ENCODE data around the gene PIK3R5. TPM values are rescaled to one million over a fixed set of nuclear protein-coding genes. Genes with fewer than 3 reads are reported as not detected.
"Not testable (repeated sequence)": the region's sequence is repeated elsewhere in the genome, so short reads cannot be mapped to it uniquely, and the experiment has no call there.

Gene PIK3R5
- total RNA-seq, 1 experiment from 2014 or later = not detected

DNA sequence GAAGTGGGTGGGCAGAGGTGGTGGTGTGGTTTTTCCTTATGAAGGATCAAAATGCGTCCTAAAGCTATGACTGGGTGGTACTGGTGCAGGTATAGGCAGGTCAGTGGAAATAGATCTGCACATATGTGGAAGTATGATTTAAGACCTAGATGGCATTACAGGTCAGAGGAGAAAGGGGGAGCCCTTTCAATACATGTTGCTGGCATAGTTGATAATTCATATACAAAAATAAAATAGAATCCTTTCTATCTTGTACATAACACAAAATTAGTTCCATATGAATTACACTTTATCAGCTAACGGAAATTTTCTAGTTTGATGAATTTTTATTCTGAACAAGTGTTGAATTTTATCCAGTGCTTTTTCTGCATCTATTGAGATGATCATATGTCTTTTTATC is 20.8 kb upstream of the PIK3R5 start:
- CTCF ChIA-PET = no interaction called here
- DNase-seq = no peak
- Mint-ChIP-seq H3K9me3 (ENCODE audit: low read depth, unreplicated experiment) (no peaks in the 10 kb centered on the region), H3K27ac (ENCODE audit: unreplicated experiment) (no peak overlapping the region), H3K4me3 (ENCODE audit: low read depth, unreplicated experiment) (no peak overlapping the region), H3K36me3 (ENCODE audit: insufficient read depth, unreplicated experiment) (peaks cover 4% of the 10 kb centered on the region), H3K4me1 (ENCODE audit: low read depth, unreplicated experiment) (no peaks in the 10 kb centered on the region), H3K27me3 (ENCODE audit: unreplicated experiment) (no peaks in the 10 kb centered on the region)
- BruUV-seq (replicated peaks) = no TSS peak
- TF ChIP-seq CTCF (IDR thresholded peaks at IDR 0.05; ENCODE audit: unreplicated experiment) = no peak
- intact Hi-C loops (cut with micrococcal nuclease; ENCODE audit: unreplicated experiment) = no loop called here

- Mint-ChIP-seq H3K4me1 (ENCODE audit: low read depth, unreplicated experiment) (no peaks in the 10 kb centered on the region), H3K9me3 (ENCODE audit: low read depth, unreplicated experiment) (no peaks in the 10 kb centered on the region), H3K27ac (ENCODE audit: unreplicated experiment) (no peak overlapping the region), H3K4me3 (ENCODE audit: low read depth, unreplicated experiment) (no peak overlapping the region), H3K27me3 (ENCODE audit: unreplicated experiment) (no peaks in the 10 kb centered on the region), H3K36me3 (ENCODE audit: insufficient read depth, unreplicated experiment) (peaks cover 4% of the 10 kb centered on the region)
- no TSS peak for BruUV-seq (replicated peaks)
- intact Hi-C loops (cut with micrococcal nuclease; ENCODE audit: unreplicated experiment) = no loop called here
- CTCF ChIA-PET = no interaction called here
- TF ChIP-seq CTCF (IDR thresholded peaks at IDR 0.05; ENCODE audit: unreplicated experiment) = no peak
- DNase-seq = no peak
These were observed 19.7 kb upstream of the PIK3R5 start for GRCh38 chr17:8985054-8985701.

- H3K27ac Mint-ChIP-seq (ENCODE audit: unreplicated experiment); H3K27me3 Mint-ChIP-seq (ENCODE audit: unreplicated experiment); H3K9me3 Mint-ChIP-seq (ENCODE audit: low read depth, unreplicated experiment); DNase-seq; H3K4me3 Mint-ChIP-seq (ENCODE audit: low read depth, unreplicated experiment); H3K36me3 Mint-ChIP-seq (ENCODE audit: insufficient read depth, unreplicated experiment); H3K4me1 Mint-ChIP-seq (ENCODE audit: low read depth, unreplicated experiment); BruUV-seq (replicated peaks); intact Hi-C loops (cut with micrococcal nuclease; ENCODE audit: unreplicated experiment): not testable (repeated sequence)
- CTCF ChIA-PET = interaction anchor here (0.7 kb wide), 1 partner anchor 386 kb away, joined by 10 read pairs; no protein-coding TSS in a partner anchor
These were observed 18.7 kb upstream of the PIK3R5 start for GRCh38 chr17:8984225-8984624.

DNA sequence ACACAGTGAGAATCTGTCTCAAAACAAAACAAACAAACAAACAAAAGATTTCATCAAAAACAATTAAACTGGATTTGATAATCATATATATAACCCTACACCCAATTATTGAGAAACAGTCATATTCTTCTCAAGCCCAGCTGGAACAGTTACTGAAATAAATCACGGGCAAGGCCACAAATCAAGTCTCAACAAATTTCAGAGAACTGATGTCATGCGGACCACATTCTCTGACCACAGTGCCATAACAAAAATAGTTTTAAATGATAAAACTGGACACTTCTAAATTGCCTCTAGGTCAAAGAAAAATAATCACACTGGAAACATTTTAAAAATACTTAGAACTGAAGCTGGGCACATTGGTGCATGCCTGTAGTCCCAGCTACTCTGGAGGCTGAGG is 15.9 kb upstream of the PIK3R5 start:
- Mint-ChIP-seq H3K27ac (ENCODE audit: unreplicated experiment) (no peak overlapping the region), H3K9me3 (ENCODE audit: low read depth, unreplicated experiment) (peaks cover 2% of the 10 kb centered on the region), H3K36me3 (ENCODE audit: insufficient read depth, unreplicated experiment) (no peaks in the 10 kb centered on the region), H3K4me3 (ENCODE audit: low read depth, unreplicated experiment) (no peak overlapping the region), H3K4me1 (ENCODE audit: low read depth, unreplicated experiment) (no peaks in the 10 kb centered on the region), H3K27me3 (ENCODE audit: unreplicated experiment) (no peaks in the 10 kb centered on the region)
- no peak for DNase-seq
- CTCF ChIA-PET = interaction anchor here (0.5 kb wide), 1 partner anchor 339 kb away, joined by 4 read pairs; no protein-coding TSS in a partner anchor
- intact Hi-C loops (cut with micrococcal nuclease; ENCODE audit: unreplicated experiment) = no loop called here
- BruUV-seq (replicated peaks) = no TSS peak
- TF ChIP-seq CTCF (IDR thresholded peaks at IDR 0.05; ENCODE audit: unreplicated experiment) = no peak

GRCh38 chr17:8979715-8980114 is 14.2 kb upstream of the PIK3R5 start:
- Mint-ChIP-seq H3K27me3 (ENCODE audit: unreplicated experiment) (no peaks in the 10 kb centered on the region), H3K4me1 (ENCODE audit: low read depth, unreplicated experiment) (no peaks in the 10 kb centered on the region)

More at GRCh38 chr17:8979715-8980114, 14.2 kb upstream of the PIK3R5 start:
- no TSS peak for BruUV-seq (replicated peaks)
- no peak for TF ChIP-seq CTCF (IDR thresholded peaks at IDR 0.05; ENCODE audit: unreplicated experiment)
- Mint-ChIP-seq H3K9me3 (ENCODE audit: low read depth, unreplicated experiment) (peaks cover 2% of the 10 kb centered on the region), H3K36me3 (ENCODE audit: insufficient read depth, unreplicated experiment) (no peaks in the 10 kb centered on the region), H3K27ac (ENCODE audit: unreplicated experiment) (no peak overlapping the region), H3K4me3 (ENCODE audit: low read depth, unreplicated experiment) (no peak overlapping the region)
- CTCF ChIA-PET = interaction anchor here (0.9 kb wide), 1 partner anchor 529 kb away, joined by 9 read pairs; no protein-coding TSS in a partner anchor
- no peak for DNase-seq
- intact Hi-C loops (cut with micrococcal nuclease; ENCODE audit: unreplicated experiment) = no loop called here

Data from Calu3 (cell line).